ENCODE results near the gene GSC2.

- TF ChIP-seq CTCF (IDR thresholded peaks at IDR 0.05) = no peak
- TF ChIP-seq POLR2A (IDR thresholded peaks at IDR 0.05) = no peak
- no peak for TF ChIP-seq POLR2AphosphoS5 (IDR thresholded peaks at IDR 0.05)
These were observed 49.4 kb upstream of the GSC2 start for GRCh38 chr22:19199479-19199878.
